COLO668 (cell line): Measurements from ENCODE around the gene MAPK8.
A peak's percentile ranks its signal among the peaks of the same experiment; 100 is the strongest.

Experiments used
- DNase-seq: peaks from one replicate; lab custom pipeline; 2025; ENCODE audit not compliant: unreplicated experiment; lab: John Stamatoyannopoulos, UW

MAPK8 gene

DNA sequence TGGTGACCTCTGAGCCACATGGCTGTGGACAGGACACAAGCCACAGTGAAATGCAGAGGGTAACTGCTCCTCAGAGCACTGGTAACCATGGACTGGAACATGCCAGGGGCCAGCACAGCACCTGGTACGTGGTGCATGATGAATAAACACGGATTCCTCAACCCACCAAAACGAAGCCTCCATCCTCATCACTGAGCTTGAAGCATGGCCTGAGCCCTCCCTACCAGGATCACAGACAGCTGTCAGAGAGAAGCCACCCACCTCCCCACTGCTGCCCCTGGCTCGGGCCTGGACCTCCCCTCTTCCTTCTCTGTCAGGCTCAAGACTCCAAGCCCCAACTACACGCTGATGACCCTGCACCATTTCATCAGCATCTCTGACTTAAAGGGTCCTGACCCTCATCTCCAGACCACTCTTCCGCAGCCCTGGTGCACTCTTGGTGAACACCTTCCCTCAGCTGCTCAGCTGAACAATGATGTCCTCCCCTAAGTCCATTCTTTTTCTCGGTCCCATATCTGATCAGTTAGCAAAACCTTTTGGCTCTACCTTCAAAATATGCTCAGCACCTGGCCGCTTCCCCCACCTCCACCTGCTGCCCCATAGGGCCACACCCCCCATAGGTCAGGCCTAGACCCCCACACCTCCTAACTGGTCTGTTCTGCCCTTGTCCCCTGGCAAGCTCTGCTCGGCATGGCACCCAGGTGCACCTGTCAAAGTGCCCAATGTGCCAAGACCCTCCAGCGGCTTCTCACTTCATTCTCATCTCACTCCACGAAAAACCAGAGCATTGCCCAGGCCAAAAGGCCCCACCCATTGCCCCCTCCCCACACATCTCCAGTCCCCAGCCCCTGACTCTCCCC lies 141.1 kb downstream of the MAPK8 start:
- no peak for DNase-seq

DNA sequence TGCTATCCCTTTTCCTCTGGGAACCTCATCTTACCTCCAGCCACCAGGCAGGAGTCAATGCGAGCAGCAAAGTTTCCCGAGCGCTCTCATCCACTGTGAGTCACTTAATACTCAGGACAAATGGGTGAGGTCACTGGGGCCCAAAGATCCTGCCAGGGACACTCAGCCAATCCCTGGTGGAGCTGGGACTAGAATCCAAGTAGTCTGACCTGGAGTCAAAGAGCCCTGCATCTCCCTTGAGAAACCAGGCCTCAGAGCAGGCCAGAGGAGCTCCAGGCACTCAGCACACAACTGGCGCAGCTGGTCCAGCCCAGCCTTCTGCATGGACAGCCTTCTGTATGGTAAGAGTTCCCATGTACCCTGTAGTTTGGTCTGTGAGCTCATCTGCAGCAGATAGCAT lies 142.3 kb downstream of the MAPK8 start:
- DNase-seq, result no peak

DNA sequence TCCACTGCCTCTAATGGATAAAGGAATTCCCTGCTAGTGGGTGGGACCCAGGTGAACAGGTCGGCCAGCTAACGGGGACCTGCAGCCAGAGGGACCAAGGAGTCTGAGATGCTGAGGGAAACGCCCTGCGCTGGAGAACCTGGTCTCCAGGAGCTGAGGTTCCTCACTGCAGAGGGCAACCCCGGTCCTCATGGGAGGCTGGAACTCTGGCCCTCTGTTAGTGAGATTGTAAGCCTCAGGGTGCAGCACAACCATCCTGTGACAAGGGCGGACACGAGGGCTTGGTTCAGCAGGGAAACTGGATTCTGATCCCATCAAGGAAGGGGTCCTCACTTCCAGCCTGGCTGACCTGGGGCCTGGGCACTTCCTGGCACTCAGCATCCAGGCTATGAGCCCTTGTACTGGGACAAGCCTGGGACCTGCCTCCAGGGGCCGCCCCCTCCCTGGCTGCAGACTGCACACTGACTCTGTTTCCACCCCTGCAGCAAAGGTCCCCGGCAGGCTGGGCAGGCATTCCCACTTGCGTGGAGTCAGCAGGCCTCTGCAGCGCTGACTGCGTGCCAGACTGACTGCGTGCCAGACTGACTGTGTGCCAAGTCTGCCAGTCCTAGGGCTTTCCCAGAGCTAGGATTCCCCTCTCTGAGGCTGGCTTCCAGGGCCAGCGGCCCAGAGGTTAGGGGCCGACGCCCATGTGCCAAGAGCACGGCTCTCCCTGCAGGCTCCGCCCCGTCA lies 143.2 kb downstream of the MAPK8 start:
- no peak for DNase-seq

DNA sequence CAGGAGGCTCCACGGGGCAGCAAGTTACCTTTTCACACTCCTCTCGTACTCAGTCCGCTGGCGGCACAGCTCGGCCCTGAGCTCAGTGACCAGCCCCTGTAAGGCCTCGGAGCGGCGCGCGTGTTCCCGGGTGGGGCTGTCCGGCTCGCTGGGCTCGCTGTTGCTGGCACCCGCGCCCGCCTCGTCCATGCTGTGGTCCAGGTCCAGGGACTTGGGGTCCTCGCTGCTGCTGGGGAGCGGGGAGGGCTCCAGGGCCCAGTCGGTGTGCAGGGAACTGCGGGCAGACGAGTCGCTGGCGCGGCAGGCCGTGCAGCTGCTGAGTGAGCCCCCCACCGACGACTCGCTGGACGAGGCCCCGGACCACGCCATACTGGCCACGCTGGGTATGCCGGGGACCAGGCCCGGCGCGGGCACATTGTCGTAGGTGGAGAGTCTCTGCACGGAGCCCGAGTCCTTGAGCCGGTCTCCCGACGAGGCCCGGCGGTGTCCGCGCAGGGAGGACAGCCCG lies 143.8 kb downstream of the MAPK8 start:
- no peak for DNase-seq

DNA sequence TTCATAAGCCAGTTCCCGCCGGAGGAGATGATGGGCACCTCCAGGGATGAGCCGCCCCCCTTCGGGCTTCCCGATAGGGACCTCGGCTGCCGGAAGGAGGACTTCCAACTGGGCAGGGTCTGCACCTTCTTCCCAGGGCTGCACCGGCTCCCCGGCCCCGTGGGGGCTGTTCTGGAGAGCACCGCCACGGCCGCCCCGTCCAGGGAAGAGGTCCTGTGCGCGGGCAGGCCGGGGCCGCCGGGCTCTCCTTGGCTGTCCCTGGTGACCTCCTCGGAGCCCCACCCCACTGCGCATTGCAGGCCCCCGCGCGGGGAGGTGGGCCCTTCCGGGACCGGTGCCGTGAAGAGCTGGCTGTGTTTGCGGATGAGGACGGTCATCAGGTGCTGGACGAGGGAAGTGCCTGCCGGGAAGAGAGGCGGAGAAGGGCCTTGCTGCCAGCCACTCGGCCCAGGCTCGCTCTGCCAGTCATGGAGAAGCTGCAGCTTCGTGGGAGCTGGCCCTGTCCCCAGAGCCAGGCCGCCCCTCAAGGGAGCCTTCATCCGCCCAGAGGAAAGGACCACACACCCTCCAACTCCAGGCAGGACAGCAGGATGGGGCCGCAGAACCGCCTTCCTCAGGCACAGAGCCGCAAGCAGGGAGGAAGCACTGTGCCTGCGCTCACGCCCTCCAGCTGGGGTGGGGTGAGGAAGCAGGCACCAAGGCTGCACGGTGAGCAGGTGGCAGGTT lies 144.4 kb downstream of the MAPK8 start:
- DNase-seq, result no peak

DNA sequence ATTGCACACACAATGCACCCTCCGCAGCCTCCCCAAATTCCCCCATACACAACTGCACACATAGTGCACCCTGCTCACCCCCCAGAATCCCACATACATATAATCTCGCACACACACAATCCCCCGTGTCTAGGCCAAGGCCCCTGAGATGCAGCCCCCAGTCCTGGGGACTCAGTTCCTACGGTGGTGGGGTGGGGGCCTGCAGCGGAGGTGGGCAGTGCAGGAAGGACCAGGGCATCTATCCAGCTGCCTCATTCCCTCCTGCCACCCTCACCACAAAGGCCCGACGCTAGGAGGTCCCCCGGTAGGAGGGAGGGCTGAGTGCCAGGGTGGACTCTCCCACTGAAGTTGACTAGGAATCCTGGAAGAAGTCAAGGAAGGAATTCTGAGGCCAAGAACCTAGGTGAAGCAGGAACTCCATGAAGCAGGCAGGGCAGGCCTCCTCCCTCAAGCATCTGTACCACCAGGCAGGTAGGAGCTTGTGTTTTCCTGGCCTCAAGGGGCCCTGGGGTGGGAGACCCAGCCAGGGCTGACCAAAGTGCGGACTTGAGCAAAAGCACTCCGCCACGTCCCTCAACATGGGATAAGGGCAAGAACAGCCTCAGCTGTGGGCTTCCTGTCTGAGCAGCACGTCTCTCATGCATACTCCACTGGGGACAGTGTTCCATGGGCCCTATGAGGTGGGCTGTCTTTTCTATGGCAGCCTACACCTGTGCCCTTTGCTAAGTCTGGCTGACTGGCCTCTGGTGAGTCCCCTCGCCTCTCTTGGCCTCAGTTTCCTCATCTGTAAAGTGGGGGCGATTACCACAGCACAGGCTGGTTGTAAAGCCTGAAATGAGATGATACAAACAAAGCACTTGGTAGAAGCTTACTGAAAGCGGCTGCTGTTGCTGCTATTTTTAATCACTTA lies 145.7 kb downstream of the MAPK8 start:
- DNase-seq, result no peak

DNA sequence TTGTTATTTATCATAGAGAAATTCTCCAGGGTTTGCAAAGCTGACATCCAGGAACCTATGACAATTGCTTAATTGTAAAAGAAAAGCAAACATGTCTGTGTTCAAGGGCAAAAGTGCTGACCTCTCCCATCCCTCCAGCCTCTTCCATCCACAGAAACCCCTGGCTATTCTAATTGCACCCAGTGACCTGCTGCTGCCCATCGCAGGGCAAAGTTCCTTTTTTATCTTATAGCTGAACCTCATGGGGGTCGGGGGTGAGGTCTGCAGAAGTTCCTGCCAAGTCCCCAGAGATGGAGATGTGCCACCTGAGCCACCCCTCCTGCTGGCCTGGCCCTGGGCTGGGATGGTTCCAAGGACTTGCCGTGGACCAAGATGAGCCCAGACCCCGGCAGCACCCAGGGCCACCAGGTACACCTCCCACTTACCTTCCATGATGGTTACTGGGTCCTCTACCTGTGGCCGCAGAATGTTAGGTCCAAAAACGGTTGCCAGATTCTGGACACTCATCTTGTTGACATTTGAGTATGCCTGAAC lies 146.5 kb downstream of the MAPK8 start:
- no peak for DNase-seq

DNA sequence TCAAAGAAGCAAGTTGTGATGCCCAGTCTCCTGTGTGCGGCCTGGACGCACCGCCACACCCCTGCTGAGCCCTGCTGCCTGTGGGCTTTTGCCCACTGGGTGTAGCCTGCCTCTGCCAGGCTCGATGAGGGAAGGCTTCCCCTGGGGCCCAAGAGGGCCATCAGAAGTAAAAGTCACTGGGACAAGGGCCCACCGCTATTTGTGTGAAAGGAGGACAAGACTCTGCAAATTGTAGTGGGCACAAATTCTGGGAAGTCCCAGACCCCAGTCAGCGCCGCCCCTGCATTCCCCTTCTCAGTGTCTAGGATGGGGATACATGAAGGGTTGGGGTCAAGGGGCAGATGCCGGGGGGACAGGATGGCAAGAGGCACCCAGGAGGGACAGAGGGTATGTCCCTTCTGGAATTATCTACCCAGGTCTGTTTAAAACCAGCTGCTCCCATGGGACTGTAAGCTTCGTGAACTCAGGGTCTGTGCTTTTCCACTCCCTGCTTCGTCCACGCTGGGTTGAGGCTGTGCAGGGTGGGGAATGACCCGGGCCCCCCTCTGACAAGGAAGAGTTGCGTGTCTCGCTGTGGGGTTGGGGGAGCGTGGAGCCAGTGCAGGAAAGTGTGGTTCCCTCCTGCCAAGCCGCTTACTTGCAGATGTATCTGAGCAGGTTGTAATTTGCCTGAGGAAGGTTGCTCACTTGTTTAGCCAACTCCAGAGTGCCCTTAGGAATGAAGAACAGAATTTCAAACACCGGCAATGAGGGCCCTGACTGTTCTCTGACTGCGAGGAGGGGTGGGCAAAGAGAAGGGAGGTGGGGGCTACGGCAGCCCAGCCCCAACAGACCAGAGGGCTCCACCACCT lies 147.2 kb downstream of the MAPK8 start:
- no peak for DNase-seq

DNA sequence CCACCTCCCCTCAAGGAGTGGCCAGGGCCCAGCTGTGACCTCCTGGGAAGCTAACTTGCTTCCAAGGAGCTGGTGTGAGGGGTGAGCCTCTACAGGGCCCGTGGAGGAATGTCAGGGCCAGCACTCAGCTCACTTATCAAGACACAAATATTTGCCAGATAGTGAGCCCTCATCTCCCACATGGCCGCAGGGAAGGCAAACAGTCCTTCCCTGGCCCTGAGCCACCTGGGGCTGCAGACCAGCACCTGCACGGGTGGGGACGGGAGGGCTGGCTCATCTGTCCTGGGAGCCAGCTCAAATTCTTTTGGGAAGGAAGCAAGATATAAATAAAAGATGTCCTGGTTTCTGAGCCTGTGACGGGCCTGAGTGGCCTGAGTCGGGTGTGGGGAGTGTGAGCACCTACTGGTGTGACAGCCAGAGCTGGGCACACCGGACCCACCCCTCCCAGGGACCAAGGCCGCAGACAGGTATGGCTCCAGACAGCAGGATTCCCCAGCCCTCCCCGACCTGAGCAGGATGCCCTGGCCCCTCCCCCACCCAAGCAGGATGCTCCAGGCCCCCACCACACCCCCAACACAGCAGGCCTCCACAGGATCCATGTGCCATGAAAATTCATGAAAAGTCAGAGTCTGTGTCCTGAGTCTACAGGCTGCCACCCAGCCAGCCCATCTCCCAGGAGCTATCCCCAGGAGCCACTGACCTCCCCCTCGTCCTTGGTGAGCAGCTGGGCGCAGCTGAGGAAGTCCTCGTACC lies 148.0 kb downstream of the MAPK8 start:
- peak; percentile 4 for DNase-seq

DNA sequence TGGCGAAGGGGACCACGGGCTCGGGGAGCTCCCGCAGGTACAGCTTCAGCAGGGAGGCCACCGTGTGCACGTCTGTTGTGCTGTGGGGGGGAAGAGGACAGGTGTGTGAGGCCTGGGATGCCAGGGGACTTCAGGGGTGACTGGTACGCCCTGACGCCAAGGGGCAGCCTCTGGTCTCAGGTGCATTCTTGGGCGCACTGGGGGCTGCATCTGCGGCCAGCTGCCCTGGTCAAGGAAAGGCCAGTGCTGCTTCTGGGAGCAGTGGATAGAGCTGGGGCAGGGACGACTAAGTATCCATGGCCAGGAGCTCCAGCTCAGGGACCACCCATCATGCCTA lies 148.5 kb downstream of the MAPK8 start:
- no peak for DNase-seq

DNA sequence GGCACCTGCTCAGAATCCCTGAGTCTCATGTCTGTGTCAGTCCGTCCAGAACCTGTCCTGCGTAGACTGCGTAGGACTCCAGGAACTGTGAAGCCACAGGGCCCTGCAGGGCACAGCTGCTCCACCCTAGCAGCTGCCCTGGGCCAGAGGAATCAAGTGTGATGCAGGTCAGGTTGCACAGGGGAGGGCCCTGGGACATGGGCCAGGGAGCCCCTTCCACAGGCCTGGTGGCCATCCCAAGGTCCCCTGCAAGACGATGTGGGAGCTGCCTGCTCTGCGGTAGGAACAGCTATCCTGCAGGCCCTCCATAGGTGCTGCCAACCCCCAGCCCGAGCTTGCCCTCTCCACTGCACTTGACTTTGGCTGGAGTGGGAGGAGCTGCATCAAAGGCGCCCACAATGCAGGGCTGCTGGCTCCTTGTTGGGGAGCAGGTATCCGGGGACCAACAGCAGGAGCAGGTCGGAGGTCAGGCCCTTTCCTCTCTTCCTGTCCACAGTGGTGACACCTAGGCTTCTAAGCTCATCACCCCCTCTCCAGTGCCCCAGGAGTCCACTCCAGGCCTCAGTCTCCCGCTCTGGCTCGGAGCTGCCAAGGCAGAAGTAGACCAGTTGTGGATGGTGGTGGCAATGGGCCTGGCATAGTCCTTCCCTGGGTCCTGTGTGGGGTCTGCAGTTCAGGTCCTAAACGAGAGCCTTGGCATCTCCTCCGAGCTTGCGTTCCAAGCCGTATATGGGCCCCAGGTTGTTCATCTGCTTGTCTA lies 149.1 kb downstream of the MAPK8 start:
- DNase-seq, result no peak

DNA sequence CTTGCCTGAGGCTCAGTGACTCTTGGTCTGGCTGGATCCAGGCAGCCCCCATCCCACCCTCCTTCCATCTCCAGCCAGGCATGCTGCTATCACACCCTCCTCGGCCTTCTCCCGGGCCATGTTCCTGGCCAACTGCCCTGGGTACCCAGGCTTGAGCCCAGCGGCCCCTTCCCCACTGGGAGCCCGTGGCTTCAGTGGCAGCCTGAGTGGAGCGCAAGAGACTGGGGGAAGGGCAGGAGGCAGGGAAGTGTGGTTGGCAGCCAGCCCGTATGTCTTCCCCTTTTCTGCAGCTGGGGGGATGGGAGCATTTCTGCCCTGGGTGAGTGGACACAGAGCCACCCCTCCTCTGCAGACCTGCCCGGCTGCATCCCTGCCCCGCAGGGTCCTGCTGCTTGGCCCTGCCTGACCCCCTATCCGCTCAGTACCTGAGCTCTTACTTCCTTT lies 149.9 kb downstream of the MAPK8 start:
- peak; percentile 5 for DNase-seq

DNA sequence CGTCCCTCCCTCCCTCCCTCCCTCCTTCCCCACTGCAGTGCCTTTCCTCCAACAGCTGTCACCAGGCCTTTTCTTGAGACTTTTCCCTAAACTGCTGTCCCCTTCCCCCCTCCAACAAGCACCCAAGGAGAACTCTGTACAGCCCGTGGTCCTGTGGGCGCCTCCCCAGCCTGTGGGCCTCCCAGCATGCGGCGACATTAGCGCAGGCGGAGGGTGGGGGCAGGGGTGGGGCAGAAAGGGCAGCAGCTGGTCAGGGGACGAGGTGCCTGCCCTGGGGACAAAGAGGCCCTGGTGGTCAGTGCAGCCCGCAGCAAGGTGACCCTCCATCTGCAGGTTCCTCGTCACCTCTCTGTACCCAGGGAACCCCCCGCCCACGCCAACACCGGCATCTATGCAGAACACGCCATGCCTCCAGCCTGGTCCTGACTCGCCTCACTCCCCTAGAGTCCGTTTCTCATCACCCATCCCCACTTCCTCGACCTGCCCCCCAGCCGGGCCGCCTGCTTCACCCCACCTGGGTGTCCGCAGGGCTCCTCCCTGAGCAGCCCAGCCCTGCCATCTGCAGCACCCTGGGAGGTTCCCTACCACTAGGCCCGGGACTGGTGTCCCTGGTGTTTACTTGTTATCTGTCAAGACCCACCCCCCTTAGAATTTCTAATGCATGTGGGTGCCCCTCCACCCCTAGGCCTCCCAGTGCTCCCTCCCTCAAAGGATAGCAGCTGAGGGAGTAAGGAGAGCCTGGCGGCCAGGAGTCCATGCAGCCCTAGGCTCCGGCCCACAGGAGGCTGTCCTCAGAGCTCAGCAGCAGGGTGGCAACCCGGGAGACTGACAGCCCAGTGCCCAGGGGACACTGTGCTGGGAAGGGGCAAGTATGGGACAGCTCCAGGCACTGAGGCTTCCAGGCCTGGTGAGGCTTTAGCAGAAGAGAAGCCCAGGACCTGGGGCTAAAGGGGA lies 150.6 kb downstream of the MAPK8 start:
- no peak for DNase-seq

DNA sequence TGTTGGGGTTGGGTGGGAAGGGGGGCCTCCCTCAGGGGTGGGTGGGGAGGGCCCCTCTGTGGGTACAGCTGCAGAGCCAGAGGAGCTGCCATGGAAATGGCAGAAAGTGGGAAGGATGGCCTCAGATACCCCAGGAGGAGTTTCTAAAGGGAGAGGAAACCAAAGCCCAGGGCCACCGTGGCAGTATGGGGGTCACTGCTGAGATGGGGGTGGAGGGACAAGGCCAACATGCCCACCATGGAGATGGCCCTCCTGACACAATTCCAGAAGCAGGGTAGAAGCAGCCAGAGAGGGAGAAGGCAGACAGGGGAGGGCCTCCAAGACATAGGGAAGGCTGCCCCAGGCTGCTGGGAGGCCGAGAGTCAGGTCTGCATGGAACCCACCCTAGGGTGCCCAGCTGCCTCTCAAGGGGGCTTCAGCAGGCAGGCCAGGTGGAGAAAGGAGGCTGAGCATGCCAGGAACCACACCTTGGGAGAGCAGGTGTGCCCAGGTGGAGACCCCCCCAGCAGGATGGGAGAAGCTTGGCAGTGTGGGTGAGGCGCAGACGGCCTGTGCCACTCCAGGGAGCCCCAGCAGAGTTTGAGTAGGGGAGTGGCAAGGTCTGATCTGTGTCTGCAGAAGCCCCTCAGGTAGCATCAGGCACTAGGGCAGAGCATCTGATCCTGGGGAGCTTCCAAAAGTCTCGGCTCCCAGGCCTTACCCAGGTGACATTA lies 151.6 kb downstream of the MAPK8 start:
- DNase-seq, result no peak

DNA sequence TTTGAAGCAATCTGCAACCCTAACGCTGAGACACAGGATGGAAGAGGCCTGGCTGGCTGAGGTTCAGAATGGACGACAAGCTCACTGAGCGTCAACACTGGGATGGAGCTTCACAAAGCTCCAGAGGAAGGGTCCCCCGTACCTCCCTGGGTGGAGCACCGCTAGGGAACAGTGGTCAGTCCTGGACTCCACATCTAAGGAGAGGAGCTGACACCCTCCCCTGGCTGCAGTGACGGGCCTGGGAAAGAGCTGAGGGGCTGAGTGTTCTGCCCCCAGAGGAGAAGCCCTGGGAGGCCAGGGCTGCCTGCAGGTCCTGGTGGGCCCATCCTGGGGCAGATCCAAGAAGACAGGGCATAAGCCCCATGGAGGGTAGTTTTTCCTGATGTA lies 152.2 kb downstream of the MAPK8 start:
- DNase-seq, result no peak
